ENCODE results near the gene C16orf87.

GRCh38 chr16:46828292-46828691 lies 2.7 kb downstream of the C16orf87 start:
- no peak for TF ChIP-seq EZH2 (IDR thresholded peaks at IDR 0.05; ENCODE audit: insufficient read depth, low read length)
- TF ChIP-seq CTCF (IDR thresholded peaks at IDR 0.05; ENCODE audit: insufficient read depth, low read depth, low read length), result no peak

Data from astrocyte (in vitro differentiated cells and primary cell).